HG03520 (cell line): ENCODE measurements around the gene MPIG6B.

Source experiments
- ATAC-seq: cut with Tn5 transposase; IDR thresholded peaks from one replicate; pipeline ENCODE4 v1.9.1; 2021; ENCODE audit warnings: mild to moderate bottlenecking, moderate library complexity; ENCODE audit not compliant: unreplicated experiment

MPIG6B gene

GRCh38 chr6:31720196-31720770, 2.9 kb upstream of the MPIG6B start:
- no peak for ATAC-seq

DNA sequence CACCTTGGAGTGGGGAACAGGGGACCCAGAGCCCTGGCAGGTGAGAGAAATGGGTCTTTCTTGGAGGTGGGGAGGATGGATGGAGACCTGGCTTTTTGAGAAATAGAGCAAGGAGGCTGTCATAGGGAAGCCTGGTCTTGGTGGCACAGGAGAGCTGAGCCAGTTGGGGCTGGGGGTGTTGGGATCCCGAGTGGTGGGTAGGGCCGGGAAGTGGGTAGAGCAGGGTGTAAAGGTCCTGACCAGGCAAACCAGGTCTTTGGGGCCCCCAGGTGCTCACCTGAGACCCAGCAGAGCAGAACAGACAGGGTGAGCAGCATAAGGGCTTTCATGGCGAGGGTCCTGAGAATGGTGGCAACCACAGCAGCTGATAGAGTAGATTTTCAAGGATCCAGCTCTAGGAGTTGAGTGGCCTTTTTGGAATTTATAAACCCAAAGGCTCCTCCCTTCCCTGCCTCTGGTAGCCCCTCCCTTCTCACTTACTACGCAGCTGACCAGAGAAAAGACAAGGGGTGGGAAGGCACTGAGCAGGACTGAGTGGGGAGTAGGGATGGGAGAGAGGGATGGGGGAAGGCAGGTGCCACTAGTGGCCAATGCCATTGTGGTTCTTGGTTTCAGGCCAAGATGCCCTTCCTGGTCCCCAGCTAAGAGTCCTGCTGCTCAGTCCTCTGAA, 1.7 kb upstream of the MPIG6B start, which contains the start of gene LY6G6C:
LY6G6C (minus strand) TSS at position 396 of the 670 bp plus-strand sequence; CDS start at position 329, 67 bp downstream.
- ATAC-seq, result no peak

DNA sequence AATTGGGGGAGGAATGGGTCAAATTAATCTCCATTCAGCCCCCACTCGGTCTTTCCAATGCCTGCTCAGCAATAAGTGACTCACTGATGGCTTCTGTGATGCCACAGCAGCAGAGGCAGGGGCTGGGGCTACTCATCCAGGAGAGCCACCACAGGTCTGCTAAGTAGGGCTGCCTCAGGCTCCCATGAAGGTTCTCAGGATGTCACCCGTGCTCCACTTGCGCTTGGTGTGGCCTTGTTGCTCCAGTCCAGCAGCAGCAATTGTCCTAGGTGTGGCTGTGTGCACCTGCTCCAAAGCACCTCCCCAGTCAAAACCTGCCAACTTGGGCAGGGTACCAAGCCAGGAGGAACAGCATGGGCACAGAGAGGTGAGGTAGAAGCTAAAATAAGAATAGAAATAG, 1.0 kb upstream of the MPIG6B start:
- ATAC-seq, result no peak

- ATAC-seq, result no peak
Measured at GRCh38 chr6:31723980-31724691, 963 bp downstream of the MPIG6B start.

DNA sequence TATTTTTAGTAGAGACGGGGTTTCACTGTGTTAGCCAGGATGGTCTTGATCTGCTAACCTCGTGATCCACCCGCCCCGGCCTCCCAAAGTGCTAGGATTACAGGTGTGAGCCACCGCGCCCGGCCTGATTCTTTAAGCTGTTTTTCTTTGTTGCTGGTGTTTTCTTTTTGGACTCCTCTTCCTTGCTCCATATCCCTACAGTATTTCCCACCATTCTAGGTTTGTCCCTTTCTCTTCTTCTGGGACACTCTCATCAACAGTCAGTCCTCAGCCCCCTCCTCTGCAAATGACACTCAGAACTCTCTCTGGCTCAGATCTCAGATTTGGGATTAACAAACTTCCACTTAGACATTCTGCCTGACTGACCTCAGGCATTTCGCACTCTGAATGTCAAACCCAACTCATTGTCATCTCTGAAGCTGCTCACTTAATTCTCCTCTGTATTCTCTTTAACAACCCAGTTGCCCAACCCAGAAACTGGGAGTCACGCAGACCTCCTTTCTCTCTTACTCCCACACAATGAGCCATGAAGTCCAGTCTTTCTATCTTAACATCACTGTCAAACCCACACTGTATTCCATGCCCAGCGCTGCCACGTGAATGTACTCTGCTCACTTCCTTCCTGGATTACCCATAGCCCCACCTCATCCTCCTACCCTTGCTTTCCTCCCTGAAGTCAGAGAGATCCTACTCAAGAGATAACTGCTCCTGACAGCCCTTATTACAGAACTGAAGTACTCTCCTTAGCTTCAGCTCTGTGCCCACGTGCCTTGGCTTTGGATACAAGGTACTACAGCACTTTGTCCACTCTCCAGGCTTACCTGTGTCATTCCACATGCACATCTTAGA, 2.6 kb downstream of the MPIG6B start:
- no peak for ATAC-seq

GRCh38 chr6:31727034-31727716, 4.0 kb downstream of the MPIG6B start:
- ATAC-seq, result no peak

GRCh38 chr6:31727717-31728671, 4.8 kb downstream of the MPIG6B start:
- ATAC-seq, result no peak

- ATAC-seq, result no peak
Measured at GRCh38 chr6:31728767-31729514, 5.8 kb downstream of the MPIG6B start, which contains the start of gene DDAH2. DDAH2 (minus strand) TSS chr6:31729299; CDS start chr6:31729161, 138 bp downstream.

DNA sequence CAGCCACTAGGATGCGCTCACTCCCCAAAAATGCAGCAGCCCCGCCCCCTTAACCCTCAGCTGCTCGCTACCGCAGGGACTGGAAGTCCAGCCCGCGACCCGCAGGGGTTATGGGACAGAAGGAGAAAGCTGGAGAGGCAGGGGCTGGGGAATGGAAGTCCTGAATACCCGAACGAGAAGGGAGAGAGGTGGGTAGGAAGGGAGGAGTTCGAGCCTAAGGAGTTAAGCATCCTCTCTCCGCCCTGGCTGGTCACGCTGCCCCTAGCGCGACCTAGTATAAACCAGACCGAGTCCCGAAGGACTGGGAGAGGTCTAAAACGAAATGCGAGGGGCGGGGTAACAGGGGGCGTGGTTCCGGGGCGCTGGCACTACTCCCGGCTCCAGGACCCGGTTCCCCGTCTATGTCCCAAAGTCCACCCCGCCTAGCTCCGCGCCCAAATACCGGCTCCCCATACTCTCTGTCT, 6.4 kb downstream of the MPIG6B start:
- ATAC-seq, result peak; percentile 42

GRCh38 chr6:31729979-31730630, 6.9 kb downstream of the MPIG6B start:
- peak; percentile 17 for ATAC-seq

DNA sequence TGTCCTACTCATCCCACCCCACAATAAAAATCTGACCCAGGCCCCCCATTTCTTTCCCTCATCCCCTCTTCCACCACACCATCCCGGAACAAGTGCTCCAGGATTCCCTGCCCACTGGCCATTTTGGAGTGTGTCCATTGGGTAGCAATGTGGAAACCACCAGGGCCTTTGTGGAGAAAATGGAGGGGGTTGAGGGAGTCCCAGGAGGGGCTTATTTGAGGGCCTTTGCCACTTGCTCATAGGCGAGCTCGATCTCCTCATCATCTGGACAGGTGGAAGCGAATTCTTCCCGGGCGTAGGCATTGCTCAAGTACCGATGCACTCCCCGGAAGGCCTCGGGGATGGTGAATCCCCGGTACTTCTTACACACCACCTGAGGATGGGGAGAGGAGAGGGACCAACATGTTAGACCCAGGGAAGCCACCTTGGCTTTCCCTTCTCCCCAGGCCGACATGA, 7.5 kb downstream of the MPIG6B start:
- no peak for ATAC-seq

GRCh38 chr6:31732029-31732428, 8.9 kb downstream of the MPIG6B start:
- no peak for ATAC-seq

GRCh38 chr6:31733734-31734133, 10.6 kb downstream of the MPIG6B start:
- no peak for ATAC-seq

GRCh38 chr6:31734247-31734820, 11.2 kb downstream of the MPIG6B start:
- ATAC-seq, result no peak

DNA sequence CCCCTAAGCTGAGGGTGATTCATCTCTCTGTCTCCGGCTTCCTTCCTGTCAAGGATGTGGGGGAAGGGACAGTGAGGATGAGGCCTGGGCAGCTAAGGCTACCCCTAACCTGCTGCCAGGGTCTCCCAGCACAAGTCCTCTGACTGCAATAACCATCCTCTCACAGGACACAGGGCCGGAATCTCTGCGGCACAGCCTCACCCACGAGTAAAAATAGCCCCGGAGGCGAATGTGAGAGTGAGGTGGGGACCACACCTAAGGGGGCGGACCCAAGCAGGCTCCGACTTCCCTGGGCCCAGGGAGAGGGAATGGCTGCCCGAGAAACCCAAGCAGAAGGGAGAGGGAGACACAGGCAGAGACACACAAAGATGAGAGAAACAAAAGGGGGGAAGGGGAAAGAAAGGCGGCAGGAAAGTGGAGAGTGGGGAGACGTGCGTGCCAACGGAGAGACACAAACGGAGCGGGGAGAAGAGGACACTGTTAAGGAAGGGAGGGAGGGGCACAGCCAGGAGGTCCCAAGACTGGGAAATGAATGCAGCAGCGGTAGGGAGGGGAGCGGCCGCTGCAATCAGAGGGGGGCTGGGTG, 11.7 kb downstream of the MPIG6B start:
- ATAC-seq, result no peak

GRCh38 chr6:31736021-31736767, 13.0 kb downstream of the MPIG6B start, which contains the start of gene CLIC1:
CLIC1 (minus strand) TSS chr6:31736530; CDS start chr6:31736300, 230 bp downstream.
- ATAC-seq, result no peak
